Neuron (in vitro differentiated cells): Measurements from ENCODE around the gene SH3RF2.

Experiments used
- H2AFZ ChIP-seq: one replicate; pipeline ENCODE4 v1.6.1; 2013; ENCODE audit warnings: low read depth, mild to moderate bottlenecking, inconsistent platforms, low read length, moderate library complexity
- H3K27me3 ChIP-seq: one replicate; pipeline ENCODE4 v1.6.1; 2013; ENCODE audit warnings: low read length; ENCODE audit not compliant: insufficient read depth
- H3K36me3 ChIP-seq: one replicate; pipeline ENCODE4 v1.6.1; 2013; ENCODE audit warnings: low read length; ENCODE audit not compliant: insufficient read depth
- H3K4me1 ChIP-seq: one replicate; pipeline ENCODE4 v1.6.1; 2013; ENCODE audit warnings: low read length; ENCODE audit not compliant: insufficient read depth
- H3K4me3 ChIP-seq: 2 replicates; pipeline ENCODE4 v1.5.1; 2013; ENCODE audit warnings: mild to moderate bottlenecking, low read length, moderate library complexity
- H3K9me3 ChIP-seq: one replicate; pipeline ENCODE4 v1.6.1; 2013; ENCODE audit warnings: low read length

The SH3RF2 gene

DNA sequence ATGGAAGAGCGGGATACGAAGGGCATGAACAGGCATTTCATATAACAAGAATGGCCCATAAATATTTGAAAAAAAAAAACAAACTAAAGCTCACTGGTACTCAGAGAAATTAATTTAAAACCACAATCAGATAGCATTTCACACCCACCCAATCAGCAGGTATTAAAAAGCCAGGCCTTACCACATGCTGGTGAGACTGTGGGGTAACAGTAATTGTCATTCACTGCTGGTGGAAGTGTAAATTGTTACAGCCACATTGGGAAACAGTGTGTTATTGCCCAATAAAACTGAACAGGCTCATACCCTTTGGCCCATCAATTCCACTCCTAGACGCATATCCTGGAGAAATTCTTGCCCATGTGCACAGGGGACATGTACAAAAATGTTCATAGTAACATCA lies 103.0 kb downstream of the SH3RF2 start:
- Histone ChIP-seq H3K36me3 (no peaks in the 10 kb centered on the region), H3K27me3 (no peaks in the 10 kb centered on the region), H3K4me1 (no peaks in the 10 kb centered on the region), H3K4me3 (no peak overlapping the region), H2AFZ (no peak overlapping the region), H3K9me3 (no peaks in the 10 kb centered on the region)

DNA sequence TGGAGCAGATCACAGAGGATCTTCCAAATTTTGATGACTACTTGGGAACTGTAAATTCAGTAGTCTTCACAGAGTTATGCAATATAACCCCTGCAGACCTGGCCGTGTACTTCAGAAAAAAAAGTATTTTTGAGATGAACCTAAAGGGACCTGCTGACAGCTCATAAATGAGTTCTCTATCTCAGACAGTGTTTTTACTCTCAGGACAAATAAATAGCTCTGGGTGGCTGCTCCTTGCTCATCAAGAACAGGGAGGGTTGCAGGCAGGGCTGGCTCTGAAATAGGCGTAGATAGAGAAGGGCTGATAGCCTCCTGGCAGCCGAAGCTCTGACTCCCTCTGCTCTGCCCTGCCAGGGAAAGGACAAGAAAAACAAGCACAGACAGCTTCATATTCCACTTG lies 104.1 kb downstream of the SH3RF2 start:
- no peaks in the 10 kb centered on the region for H3K36me3 ChIP-seq
- no peaks in the 10 kb centered on the region for H3K9me3 ChIP-seq
- no peak overlapping the region for H2AFZ ChIP-seq
- H3K4me1 ChIP-seq: no peaks in the 10 kb centered on the region
- no peak overlapping the region for H3K4me3 ChIP-seq
- no peaks in the 10 kb centered on the region for H3K27me3 ChIP-seq

GRCh38 chr5:146041180-146041789 lies 104.9 kb downstream of the SH3RF2 start:
- no peaks in the 10 kb centered on the region for H3K36me3 ChIP-seq
- no peak overlapping the region for H2AFZ ChIP-seq
- no peak overlapping the region for H3K4me3 ChIP-seq
- no peaks in the 10 kb centered on the region for H3K9me3 ChIP-seq
- no peaks in the 10 kb centered on the region for H3K27me3 ChIP-seq
- H3K4me1 ChIP-seq: no peaks in the 10 kb centered on the region

DNA sequence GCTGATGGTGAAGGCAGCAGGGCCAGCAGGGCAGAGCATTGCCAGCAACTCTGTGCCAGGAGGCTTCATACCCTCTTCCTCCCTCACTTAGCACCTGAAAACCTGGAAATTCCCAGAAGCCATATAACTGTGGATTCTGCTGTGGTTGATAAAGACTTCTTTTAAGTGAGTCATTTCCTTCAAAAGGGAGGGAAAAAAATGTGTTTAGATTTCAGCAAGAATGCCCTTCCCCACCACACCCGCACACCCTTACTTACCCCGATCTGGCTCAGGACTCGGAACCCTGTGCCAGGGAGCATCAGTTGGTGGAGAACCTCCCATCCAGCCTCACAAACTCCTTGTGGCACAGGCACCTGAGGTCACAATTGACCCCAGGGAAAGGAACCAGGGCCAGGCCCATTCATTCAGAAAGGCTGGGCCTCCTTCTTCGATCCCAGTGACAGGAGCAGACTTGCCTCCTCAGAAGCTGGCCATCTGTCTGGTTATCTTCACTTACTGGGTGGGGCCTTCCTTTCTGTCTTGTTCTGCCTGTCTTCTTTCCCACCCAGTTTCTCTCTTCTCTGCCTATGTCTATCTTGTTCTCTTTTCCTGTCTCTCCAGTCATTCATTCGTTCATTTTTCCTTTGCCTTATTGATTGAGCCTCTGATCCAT lies 106.4 kb downstream of the SH3RF2 start:
- no peak overlapping the region for H3K4me3 ChIP-seq

DNA sequence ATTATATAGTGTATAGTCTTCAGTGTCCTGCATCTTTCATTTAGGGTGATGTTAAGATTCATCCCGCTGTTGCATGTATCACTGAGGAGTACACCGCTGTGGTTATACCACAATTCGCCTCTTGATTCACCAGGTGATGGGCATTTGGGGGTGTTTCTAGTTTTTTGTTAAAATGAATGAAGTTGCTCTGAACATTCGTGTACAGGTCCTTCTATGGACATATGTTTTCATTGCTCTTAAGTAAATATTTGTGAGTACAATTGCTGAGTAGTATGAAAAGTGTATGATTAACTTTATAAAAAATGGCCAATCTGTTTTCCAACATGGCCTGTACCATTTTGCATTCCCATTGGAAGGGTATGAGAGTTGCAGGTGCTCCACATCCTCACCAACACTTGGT lies 107.3 kb downstream of the SH3RF2 start:
- no peaks in the 10 kb centered on the region for H3K36me3 ChIP-seq
- no peaks in the 10 kb centered on the region for H3K27me3 ChIP-seq
- H3K4me3 ChIP-seq: no peak overlapping the region
- H2AFZ ChIP-seq: no peak overlapping the region
- no peaks in the 10 kb centered on the region for H3K9me3 ChIP-seq
- no peaks in the 10 kb centered on the region for H3K4me1 ChIP-seq

More for the DNA sequence above, 106.4 kb downstream of the SH3RF2 start:
- Histone ChIP-seq H3K27me3 (no peaks in the 10 kb centered on the region), H3K9me3 (no peaks in the 10 kb centered on the region), H3K36me3 (no peaks in the 10 kb centered on the region), H3K4me1 (no peaks in the 10 kb centered on the region), H2AFZ (no peak overlapping the region)

DNA sequence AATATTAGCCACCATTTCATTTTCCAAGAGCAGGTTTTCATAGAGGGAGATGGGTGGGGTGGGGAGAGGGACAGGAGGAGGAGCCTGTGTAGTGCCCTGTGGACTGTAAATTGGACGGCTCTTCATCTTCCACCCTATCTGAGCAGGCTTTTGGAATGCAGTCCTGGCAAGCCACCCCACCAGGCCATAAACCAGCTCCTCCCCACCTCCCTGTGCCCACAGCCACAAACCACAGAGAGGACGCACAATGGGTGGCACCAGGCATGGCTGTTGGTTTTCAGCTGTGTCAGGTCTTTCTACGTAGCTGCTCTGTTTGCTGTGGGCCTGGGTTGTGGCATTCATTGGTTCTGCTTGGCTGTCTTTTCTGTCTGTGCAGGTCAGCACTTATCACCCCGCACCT lies 111.0 kb downstream of the SH3RF2 start:
- no peaks in the 10 kb centered on the region for H3K9me3 ChIP-seq
- H3K36me3 ChIP-seq: no peaks in the 10 kb centered on the region
- H3K4me3 ChIP-seq: no peak overlapping the region
- no peak overlapping the region for H2AFZ ChIP-seq
- no peaks in the 10 kb centered on the region for H3K27me3 ChIP-seq
- no peaks in the 10 kb centered on the region for H3K4me1 ChIP-seq

DNA sequence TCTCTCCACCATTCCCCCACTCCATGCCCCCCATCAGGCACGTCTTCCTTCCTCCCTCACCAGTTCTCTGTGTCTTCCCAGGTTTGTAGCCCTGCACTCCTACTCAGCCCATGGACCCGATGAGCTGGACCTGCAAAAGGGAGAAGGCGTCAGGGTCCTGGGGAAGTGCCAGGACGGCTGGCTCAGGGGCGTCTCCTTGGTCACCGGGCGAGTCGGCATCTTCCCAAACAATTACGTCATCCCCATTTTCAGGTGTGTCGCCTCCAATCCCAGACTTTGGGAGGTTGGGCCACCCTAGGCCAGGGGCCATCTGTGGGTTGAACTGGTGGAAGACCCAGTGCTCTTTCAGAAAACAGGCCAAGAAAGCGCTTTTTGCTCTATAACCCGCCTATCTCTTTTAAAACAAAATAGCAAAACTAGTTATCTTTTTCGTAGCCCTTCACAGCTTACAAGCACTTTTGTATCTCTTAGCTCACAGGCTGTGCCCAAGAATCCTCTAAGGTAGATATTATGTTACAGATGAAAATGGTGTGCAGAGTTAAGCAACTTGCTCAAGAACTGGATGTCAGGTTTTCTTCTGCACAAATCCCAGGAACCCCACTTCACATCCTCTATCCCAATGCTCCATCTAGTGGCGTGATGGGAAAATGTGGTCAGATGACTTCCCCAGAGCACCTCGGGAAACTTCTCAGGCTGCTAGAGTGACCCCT lies 112.8 kb downstream of the SH3RF2 start:
- Histone ChIP-seq H3K27me3 (no peaks in the 10 kb centered on the region), H2AFZ (no peak overlapping the region), H3K4me1 (no peaks in the 10 kb centered on the region), H3K9me3 (no peaks in the 10 kb centered on the region), H3K4me3 (no peak overlapping the region), H3K36me3 (no peaks in the 10 kb centered on the region)

GRCh38 chr5:146049704-146050026 lies 113.3 kb downstream of the SH3RF2 start:
- no peaks in the 10 kb centered on the region for H3K9me3 ChIP-seq
- no peak overlapping the region for H2AFZ ChIP-seq
- no peak overlapping the region for H3K4me3 ChIP-seq
- H3K4me1 ChIP-seq: no peaks in the 10 kb centered on the region
- H3K27me3 ChIP-seq: no peaks in the 10 kb centered on the region
- H3K36me3 ChIP-seq: no peaks in the 10 kb centered on the region

GRCh38 chr5:146050086-146050485 lies 113.7 kb downstream of the SH3RF2 start:
- Histone ChIP-seq H3K4me1 (no peaks in the 10 kb centered on the region), H3K36me3 (no peaks in the 10 kb centered on the region), H3K27me3 (no peaks in the 10 kb centered on the region), H3K9me3 (no peaks in the 10 kb centered on the region), H2AFZ (no peak overlapping the region), H3K4me3 (no peak overlapping the region)

DNA sequence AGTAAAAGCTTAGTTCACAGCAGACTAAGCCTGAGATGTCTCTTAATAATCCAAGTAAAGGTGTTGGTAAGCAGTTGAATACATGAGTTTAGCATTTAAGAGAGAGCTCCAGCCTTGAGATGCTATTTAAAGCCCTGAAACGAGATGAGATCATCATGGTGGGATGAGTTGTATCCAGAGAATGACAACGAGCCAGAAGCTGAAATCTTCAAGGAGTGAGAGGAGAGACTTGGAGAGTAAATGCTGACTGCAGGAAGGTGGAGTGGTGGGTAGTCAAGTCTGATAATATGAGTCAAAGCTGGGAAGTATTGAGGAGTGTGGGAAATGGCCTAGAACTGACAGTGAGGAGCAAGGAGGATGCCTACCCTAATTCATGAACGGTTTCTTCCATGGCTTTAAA lies 115.3 kb downstream of the SH3RF2 start:
- Histone ChIP-seq H3K36me3 (no peaks in the 10 kb centered on the region), H3K4me1 (no peaks in the 10 kb centered on the region), H2AFZ (no peak overlapping the region), H3K27me3 (no peaks in the 10 kb centered on the region), H3K4me3 (no peak overlapping the region), H3K9me3 (no peaks in the 10 kb centered on the region)

DNA sequence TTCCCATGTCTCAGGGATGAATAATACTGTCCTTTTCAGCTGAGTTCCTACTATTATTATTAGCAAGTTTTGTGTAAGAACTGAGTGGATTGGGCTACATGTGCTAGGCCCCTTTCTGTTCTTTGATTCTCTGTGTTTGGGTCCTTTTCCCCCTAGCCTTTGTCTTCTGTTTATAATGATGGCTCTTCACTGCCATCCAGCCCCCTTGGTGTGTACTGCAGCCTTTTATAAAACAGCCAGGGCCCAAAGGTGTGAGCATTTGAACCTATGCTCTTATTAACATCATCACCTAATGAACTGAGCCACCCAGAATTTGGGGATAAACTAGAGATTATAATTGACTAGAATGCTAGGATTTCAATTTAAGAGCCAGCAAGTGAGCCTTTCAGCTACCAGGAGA lies 116.4 kb downstream of the SH3RF2 start:
- no peaks in the 10 kb centered on the region for H3K36me3 ChIP-seq
- H3K4me3 ChIP-seq: no peak overlapping the region
- H3K9me3 ChIP-seq: no peaks in the 10 kb centered on the region
- H3K4me1 ChIP-seq: no peaks in the 10 kb centered on the region
- H3K27me3 ChIP-seq: no peaks in the 10 kb centered on the region
- no peak overlapping the region for H2AFZ ChIP-seq

DNA sequence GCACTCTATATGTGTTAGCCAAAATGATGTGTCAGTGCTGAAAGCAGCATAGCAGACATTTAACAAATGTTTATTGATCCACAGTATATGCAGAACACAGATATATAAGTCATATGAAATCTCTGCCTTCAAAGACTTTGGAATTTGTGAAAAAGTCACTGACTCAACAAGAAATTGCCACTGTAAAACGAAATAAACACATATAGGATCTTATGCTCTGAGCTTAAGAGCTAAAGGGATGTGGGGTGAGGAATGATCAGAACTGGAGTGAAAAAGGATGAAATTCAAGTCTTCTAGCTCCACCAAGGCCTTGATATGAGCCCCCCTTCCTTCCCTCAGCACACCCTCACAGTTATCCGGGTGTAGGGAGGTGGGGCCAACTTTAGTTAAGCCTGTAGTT lies 119.1 kb downstream of the SH3RF2 start:
- Histone ChIP-seq H3K4me3 (no peak overlapping the region), H2AFZ (no peak overlapping the region), H3K36me3 (no peaks in the 10 kb centered on the region), H3K9me3 (no peaks in the 10 kb centered on the region), H3K4me1 (no peaks in the 10 kb centered on the region), H3K27me3 (no peaks in the 10 kb centered on the region)

DNA sequence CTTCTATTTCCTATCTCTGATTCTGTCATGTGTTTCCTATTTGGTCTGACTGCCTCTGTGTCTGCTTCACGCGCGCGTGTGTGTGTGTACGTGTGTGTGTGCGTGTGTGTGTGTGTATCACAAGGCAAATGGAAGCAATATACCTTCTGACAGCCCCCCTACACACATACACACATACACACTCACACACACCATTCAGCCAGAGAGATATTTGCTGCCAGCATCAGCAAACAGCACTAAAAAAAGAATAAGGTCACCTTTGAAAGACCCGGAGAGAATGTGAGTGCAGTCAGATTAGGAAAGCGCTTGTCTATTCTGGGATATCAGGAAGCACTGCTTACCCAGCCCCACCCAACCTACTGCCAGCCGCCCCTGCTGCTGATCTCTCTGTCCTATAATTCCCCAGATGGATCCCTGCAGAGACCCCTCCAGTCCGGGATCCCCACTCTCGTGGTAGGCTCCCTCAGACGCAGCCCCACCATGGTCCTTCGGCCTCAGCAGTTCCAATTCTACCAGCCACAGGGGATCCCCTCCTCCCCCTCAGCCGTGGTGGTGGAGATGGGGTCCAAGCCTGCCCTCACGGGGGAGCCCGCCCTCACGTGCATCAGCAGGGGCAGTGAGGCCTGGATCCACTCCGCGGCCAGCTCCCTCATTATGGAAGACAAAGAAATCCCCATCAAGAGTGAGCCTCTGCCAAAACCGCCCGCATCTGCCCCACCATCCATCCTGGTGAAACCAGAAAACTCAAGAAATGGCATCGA lies 123.3 kb downstream of the SH3RF2 start:
- Histone ChIP-seq H3K9me3 (no peaks in the 10 kb centered on the region), H2AFZ (no peak overlapping the region), H3K4me3 (no peak overlapping the region), H3K27me3 (peaks cover 2% of the 10 kb centered on the region), H3K36me3 (no peaks in the 10 kb centered on the region), H3K4me1 (no peaks in the 10 kb centered on the region)
